NAMALWA (cell line): Measurements from ENCODE around the gene PRM3.
"Not testable (repeated sequence)": the region's sequence is repeated elsewhere in the genome, so short reads cannot be mapped to it uniquely, and the experiment has no call there.

ENCODE experiments used
- DNase-seq: peaks from one replicate; pipeline ENCODE4 v3.0.0-alpha.2; 2015; ENCODE audit warnings: low spot score

The PRM3 gene

DNA sequence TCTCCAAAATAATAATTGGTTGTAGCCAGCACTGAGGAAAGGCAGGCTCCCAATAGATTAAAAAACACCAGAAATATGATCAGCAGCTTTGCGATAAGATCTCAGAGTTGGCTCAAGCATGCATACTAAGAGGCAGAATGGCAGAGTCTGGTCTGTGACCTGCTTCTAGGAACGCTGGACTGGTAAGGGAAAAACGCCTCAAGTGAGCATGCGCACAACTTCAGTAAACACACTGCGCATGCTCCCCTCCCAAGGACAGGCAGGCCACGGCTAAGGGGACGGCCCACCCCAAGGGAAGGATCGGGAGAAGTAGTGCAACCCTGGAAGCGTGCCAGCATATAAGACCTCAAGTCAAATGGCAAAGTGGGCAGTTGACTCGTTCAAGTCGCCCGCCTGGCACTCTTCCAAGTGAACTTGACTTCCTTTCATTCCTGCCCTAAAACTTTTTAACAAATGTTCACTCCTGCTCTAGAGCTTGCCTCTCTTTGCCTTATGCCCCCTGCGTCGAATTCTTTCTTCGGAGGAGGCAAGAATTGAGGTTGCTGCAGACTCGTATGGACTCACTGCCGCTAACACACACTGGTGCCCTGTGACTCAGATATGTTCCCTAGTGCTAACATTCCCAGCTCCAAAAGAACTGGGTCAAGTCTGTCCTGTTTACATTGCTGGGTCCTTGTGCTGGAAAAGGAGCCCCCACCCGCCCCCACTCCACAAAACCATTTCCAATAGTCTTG is 30.1 kb upstream of the PRM3 start:
- DNase-seq, result no peak

DNA sequence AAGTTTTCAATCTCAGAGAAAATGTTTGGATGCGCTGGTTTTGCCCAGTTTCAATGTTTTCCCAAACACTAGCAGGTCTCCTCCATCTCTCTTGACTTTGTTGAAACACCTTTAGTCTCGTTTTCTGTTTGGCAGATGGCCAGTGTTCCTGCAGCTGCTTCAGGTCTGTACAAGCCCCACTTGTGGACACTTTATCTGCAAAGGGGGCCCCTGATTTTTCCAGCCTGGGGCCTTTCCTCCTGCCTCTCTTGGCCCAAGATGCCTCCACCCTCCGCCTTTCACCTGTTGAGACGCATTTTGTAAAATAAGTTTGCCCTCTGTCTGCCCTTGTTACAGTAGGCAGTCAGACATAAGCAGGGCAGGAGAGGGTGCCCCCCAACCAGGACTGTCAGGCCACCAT is 29.5 kb upstream of the PRM3 start:
- no peak for DNase-seq

DNA sequence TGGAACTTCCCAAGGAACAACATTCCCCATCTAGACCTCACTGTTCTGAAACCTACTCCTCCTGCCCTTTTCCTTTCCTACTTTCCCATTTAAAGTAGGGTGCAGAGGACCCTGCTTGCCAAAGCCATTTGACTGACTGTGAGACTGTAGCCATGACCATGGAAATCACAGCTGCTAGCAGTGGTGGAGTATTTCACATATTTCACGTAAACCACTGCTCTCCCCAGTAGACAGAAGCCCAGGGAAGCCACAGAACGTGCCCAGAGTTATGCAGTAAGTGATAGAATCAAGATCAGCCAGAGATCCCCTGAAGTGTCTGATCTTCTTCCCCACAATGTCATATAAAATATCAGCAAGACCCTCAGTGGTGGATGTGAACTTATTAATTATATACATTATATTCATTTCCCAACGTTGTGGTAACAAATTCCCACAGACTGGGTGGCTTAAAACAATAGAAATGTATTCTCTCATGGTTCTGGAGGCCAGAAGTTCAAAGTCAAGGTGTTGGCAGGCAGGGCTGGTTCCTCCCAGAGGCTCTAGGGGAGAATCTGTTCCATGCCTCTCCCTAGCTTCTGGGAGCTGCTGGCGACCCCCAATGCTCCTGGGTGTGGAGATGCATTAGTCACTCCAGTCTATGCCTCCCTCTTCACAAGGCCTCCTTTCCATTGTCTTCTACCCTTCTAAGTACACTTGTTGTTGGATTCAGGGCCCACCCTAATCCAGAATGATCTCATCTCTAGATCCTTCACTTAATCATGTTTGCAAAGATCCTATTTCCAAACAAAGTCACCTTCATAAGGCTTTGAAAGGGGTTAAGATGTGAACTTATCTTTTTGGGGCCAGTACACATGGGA is 28.4 kb upstream of the PRM3 start:
- no peak for DNase-seq

DNA sequence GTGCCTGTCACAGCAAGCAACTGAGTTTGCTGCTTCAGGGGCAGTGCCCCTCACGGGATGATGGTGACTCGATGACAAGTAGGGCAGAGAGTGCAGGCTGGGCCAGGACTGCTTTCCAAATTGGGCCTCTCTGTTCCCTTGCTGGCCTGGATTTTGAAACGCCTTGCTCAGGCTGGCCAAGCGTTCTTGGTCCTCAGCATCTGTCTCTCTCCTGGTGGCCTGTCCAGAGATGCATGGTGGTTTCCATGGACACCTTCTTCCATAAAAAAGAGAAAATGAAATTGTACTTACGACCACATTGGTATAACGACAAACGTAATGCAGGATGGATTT is 27.1 kb upstream of the PRM3 start:
- no peak for DNase-seq

DNA sequence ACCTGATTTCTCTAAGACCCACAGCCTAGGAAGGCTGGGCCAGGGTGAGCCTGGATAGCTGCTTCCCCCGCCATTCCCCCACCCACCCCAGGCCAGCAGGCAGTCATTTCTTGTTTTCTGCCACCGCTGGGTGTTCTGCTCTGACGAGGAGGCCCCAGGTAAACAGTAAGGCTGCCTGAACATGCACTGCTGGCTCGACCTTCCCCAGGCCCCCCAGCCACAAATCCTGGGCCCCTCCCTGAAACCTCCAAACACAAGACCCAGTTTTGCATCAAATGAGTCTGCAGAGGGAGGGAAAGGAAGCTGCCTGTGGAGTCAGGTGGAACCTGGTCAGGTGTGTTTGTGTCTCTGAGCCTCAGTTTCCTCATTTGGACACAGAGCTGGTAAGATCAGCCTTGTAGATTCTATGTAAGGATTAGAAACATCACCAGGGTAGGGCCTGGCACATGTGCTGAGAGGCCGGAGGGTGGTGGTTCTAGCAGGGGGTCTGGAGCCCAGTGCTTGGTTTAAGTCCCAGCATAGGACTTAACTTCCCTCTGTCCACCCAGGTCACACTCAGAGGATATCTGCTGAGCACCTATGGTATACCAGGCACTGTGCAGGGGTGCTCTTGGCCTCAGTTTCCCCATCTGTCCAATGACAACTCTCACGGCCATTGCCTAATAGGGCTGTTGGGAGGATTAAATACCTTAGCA is 26.6 kb upstream of the PRM3 start:
- DNase-seq, result no peak

DNA sequence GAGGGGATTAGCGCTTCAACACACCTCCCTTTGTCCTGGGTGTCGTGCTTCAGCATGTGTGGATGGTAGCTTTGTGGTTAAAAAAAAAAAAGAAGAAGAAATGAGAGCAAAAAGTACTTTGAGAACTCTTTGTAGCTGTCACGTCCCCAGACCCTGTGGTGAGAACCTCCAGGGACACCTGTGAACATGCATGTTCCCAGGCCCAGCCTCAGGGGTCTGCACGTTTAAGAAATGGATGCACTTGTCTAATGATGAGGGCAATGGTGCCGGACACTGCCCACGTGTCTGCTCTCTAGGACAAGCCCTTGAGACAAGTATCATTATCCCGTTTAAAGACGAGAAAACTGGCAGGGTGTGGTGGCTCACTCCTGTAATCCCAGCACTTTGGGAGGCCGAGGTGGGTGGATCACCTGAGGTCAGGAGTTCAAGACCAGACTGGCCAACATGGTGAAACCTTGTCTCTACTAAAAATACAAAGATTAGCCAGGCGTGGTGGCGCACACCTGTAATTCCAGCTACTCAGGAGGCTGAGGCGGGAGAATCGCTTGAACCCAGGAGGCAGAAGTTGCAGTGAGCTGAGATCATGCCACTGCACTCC is 25.6 kb upstream of the PRM3 start:
- DNase-seq, result peak; percentile 71

DNA sequence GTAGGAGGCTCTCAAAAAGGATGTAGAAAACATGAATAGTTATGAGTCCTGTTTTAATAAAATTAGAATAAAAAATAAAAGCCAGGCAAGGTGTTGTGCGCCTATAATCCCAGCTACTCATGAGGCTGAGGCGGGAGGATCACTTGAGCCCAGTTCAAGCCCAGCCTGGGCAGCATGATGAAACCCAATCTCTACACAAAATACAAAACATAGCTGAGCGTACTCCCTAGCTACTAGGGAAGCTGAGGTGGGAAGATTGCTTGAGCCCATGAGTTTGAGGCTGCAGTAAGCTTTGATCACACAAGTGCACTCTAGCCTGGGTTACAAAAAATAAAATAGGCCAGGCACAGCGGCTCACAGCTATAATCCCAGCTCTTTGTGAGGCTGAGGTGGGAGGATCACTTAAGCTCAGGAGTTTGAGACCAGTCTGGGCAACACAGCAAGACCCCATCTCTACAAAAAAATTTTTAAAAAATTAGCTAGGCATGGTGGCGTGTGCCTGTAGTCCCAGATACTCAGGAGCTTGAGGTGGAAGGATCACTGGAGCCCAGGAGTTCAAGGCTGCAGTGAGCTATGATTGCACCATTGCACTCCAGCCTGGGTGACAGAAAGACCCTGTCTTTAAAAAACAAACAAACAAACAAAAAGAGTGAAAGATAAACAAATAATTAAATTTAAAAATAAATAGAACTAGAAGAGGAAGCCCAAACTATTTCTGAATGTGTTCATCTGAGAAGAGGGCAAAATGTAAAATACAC is 24.9 kb upstream of the PRM3 start:
- DNase-seq, result no peak

DNA sequence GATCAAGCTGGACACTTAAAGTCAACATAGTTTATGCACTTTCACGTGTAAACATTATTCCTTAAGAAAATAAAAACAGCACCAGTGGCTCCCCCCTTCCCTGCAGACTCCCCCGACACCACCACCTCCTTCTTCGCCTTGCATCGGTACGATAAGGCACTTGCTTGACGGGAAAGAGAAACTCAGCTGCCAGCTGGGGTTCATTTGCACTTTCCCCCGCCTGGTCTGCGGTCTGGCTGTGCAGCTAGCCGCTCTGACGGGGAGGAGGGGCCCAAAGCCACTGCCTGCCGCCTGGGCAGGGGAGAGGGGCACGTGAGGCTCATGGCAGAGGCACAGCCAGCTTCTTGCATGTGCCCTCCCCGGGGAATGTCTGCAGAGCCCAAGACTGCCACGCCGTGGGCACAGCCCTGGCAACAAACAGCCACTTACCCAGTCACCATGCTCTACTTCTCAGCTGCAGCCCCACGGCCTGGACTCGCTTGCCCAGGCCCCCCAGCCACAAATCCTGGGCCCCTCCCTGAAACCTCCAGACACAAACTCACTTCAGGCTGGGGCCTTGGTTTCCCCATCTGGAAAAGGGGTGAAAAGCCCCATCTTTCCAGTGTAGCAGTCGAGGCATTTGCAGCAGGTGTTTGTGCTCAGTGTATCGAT is 24.2 kb upstream of the PRM3 start:
- DNase-seq, result peak; percentile 98

DNA sequence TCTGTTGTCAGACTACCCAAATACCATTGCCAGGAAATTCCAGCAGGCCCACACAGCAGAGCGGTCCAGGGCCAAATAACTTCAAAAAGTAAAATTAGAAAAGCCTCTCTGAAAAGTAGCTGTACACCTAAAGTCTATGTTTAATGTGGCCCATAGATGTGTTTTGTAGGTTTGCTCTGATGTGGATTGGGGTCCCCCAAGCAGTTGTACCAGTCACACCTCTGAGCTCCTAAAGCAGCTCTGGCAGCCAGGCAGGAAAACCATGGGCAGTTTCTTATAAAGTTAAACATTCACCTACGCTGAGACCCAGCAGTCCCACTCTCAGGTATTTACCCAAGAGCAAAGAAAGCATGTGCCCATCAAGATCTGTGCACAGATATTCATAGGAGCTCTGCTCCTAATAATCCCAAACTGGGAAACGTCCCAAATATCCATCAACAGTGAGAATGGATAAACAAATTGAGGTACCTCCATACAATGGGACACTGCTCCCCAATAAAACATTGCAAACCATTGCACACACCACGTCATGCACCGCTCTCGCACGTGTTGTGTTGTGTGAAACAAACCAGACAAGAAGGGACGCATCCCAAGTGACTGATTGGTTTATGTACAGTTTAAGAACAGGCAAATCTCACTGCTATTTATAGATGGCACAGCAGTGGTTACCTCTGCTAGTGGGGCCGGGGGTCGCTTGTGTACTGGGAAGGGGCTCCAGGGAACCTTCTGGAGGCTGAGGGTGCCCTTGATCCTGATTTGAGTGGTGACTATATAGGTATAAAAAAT is 23.5 kb upstream of the PRM3 start:
- peak; percentile 81 for DNase-seq

DNA sequence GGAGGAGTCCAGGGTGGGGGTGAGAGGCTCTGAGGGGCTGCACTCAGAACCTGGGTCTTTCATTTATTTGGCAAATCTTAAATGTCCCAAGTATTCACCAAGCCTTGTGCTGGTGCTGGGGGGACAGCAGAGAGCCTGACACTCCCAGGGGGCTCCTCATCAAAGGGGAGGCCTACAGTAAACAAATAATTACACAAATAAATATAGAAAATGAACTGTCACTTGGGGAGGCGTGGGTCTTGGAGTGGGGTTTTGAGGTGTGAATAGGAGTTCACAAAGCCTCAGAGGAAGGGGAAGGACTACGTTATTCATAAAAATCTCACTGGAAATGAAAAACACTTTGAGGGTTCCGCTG is 22.9 kb upstream of the PRM3 start:
- peak; percentile 44 for DNase-seq

DNA sequence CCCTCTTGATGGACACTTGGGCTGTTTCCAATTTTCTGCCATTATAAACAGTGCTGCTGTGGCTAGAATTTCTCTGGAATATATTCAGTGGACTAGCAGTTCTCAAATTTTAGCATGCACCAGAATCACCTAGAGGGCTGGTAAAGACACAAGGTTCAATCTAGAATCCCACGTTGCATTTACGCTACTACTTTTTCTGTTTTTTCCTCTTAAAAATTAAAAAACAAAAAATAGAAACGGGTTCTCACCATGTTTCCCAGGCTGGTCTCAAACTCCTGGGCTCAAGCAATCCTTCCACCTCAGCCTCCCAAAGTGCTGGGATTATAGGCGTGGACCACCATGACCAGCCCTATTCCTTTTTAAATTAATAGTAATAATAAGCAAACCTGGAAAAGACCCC is 22.2 kb upstream of the PRM3 start:
- no peak for DNase-seq

DNA sequence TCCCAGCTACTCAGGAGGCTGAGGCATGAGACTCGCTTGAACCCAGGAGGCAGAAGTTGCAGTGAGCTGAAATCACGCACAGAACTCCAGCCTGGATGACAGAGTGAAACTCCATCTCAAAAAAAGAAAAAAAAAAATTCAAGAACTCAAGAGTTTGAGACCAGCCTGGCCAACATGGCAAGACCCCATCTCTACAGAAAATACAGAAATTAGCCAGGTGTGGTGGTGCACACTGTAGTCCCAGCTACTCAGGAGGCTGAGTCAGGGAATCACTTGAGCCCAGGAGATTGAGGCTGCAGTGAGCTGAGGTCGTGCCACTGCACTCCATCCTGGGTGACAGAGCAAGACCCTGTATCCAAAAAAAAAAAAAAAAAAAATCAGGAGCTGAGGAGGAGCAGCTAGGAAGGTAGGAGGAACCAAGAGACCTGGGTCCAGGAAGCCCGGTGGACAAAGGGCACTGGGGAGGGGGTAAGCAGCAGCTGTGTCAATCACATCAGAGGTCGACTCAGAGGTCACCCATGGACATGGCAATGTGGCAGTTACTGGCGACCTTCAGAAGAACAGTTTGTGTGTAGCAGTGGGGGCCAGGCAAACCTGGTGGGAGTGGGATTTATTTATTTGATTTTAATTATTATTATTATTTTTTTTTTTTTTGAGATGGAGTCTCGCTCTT is 18.8 kb upstream of the PRM3 start:
- DNase-seq, result no peak

DNA sequence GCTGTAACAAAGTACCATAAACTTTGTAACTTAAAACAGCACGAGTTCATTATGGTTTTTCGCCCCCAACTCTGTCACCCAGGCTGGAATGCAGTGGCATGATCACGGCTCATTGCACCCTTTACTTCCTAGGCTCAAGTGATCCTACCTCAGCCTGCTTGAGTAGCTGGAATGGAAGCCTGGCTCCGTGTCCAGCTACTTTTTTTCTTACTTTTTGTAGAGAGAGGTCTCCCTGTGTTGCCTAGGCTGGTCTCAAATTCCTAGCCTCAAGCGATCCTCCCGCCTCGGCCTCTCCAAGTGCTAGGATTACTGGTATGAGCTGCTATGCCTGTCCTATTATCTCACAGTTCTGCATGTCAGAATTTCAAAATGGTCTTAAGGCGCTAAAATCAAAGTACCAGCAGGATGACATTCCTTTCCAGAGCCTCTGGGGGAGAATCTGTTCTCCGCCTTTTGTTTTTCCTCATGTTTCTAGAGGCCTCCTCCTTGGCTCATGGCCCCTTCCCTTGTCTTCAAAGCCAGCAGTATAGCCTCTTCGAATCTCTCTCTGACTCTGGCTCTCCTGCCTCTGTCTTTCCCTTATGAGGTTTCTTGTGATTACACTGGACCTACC is 17.8 kb upstream of the PRM3 start:
- no peak for DNase-seq

DNA sequence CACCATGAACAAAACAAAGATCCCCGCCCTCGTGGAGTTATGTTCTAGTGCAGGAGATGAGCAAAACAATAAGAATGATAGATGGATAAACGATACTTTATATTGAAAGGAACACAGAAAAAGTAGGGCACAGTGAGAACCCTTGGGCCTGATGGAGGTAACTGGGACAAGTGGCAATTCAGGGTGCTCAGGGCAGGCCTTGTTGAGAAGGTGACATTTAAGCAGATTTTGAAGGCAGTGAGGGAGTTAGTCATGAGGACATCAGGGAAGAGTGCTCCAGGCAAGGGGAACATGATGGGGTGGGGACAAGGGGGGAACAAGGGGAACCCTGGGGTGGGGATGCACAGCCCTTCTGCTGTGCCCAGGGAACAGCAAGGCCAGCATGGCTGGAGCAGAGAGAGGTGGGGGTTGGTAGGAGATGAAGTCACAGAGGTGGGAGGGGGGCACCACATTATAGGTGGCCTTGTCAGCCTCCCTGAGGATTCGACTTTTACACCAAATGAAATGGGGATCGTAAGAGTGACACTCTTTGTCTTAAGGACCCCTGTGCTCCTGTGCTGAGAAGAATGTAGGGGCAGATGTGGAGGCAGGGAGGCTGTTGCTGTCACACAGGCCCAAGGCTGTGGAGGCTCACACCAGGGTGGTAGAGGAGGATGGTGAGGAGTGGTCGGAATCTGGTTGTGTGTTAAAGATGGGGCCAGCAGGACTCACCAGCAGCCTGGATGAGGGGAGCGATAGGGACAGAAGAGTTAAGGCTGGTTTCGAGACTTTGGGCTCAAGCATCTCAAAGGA is 16.9 kb upstream of the PRM3 start:
- DNase-seq, result no peak

DNA sequence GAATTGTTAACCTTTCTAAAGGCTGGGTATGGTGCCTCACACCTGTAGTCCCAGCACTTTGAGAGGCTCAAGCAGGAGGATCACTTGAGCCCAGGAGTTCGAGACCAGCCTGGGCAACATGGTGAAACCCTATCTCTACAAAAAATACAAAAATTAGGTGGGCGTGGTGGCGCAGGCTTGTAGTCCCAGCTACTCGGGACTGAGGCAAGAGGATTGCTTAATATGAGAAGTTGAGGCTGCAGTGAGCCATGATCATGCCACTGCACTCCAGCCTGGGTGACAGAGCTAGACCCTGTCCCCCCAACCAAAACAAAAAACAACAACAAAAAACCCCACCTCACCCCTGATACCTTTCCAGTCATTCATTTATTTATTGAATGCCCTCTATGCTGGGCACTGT is 16.3 kb upstream of the PRM3 start:
- not testable (repeated sequence) for DNase-seq

DNA sequence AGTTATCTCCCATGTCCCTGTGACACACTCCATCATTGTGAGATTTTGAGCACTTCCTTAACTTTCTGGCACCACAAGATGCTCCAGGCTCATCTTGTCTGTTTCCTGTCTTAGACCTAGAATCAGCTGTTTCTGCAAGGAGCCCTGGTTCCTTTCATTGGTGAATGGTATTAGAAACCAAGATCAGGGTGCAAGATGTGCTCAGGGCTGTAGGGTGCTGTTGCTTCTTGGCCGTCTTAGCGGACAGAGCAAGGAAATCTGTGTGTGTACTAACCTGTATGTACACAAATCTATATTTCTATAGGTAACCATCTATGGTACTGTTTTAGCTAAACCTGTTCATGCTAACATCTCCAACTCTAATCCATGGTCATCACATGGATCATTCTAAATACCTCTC is 15.8 kb upstream of the PRM3 start:
- no peak for DNase-seq

DNA sequence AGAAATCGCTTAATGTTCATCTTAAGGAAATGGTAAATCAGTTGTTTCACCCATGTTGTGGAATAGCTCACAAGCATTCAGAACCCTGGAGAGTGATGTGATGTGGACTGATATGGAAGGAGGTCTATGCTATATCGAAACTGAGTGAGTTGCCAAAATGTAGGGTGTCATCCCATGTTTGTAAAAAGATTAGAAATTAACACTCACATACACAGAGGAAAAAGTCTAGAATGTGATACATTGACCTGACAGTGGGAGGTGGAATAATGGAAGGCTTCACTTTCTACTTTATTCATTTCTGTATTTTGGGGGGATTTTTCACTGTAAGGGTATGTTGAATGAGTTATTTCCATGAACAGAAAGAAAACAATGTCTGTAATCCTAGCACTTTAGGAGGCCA is 12.4 kb upstream of the PRM3 start:
- no peak for DNase-seq

DNA sequence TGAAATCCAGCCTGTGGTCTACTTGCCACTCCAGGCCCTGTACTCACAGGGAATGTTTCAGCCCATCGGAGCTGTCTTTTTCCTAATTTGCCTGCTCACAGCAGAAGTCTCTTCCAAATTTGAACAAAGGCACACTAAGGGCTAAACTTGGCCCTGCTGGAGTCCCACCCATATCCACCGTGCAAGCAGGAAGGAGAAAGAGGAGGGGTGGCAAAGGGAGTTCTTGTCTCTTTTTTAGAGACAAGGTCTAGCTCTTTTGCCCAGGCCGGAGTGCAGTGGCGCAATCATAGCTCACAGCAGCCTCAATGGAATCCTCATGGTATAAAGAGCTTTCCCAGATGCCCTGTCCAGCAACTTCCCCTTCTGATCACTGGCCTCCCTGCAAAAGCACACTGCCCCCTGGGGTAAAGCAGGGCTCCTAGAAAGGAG is 10.4 kb upstream of the PRM3 start:
- no peak for DNase-seq
